ENCODE measurements around the gene E2F7. TPM values are rescaled to one million over a fixed set of nuclear protein-coding genes. Genes with fewer than 3 reads are reported as not detected.

The E2F7 gene
- total RNA-seq, 2 donors from 2014 or later: 13.6 to 14.7 TPM

DNA sequence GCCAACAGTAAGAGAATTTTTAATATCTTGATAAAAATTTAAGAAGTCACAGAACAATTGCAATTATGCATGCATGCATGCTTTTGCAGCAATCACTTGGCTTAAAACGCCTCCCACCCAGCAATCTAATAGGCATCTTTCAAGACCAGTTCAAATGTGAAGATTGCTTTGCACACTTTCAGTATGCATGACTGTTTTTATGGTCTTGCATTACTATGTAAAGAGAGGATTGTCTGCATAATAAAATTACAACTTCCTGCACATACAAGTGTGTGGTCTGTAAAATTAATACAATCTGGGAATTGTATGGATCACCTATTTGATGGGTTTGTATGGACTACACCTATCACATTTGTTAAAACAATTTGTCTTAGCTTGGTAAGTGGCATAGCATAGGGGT, 48.8 kb downstream of the E2F7 start:
- Mint-ChIP-seq H3K27me3 (no peaks in the 10 kb centered on the region), H3K9me3 (no peaks in the 10 kb centered on the region), H3K4me1 (no peaks in the 10 kb centered on the region), H3K4me3 (no peak overlapping the region), H3K27ac (no peak overlapping the region), H3K36me3 (ENCODE audit: low read depth) (no peaks in the 10 kb centered on the region)
- no peak for ATAC-seq (replicated peaks)

DNA sequence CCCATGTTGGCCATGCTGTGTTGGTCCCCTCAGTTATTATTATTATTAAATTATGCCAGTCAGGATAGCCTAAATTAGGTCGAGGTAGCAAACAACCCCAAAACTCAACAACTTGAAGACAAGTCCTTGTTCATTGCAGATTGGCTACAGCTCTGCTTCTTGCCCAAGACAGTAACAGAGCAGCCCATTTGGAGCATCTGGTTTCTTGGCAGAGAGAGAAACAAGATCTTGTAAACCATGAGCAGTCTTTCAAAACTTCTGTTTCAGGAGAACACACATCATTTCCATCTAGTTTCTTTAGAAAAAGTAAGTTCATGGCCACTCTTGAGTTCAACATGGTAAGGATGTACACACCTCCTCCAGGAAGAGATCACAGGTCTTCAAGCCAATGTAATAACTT, 52.3 kb downstream of the E2F7 start:
- Mint-ChIP-seq H3K36me3 (ENCODE audit: low read depth) (no peaks in the 10 kb centered on the region), H3K4me1 (peaks cover 5% of the 10 kb centered on the region), H3K4me3 (no peak overlapping the region), H3K9me3 (no peaks in the 10 kb centered on the region), H3K27me3 (peaks cover 9% of the 10 kb centered on the region), H3K27ac (no peak overlapping the region)
- ATAC-seq (replicated peaks): no peak

DNA sequence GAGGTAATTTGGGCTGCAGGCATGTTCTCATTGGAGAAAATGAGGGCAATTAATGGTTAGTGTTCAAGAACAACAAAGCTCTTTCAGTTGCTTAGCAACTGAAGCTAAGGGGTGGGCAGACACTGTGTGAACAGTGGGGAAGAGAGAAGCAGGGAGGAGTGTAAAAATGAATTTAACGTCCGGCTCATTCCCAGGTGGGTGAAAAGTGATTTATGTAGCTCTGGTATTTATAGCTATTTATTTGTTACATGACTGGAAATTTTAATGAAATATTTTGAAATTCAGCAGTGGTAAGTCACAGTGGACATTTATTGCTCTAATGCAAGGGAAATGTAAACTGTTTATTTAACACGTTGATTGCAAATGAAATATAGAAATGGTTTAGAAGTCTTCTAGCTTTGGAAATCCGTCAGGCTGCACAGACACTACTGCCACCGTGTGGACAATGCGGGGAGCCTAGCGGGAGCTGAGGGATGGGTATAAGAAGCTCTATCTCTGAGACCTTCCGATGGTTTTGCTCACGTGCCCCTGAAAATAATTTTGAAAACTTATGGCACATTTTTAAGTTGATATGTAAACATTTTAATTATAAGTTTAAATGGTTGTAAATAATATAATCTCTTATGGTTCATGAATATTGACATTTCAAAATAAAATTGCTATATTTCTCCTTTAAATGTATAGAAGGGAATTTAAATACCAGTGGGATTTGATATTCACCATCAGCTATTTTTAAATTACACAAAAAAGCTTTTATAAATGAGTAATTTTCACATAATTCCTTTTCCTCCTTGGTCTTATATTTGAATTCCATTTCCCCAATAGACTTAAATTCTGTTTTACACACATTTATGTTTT, 54.4 kb downstream of the E2F7 start:
- Mint-ChIP-seq H3K9me3 (no peaks in the 10 kb centered on the region), H3K27ac (no peak overlapping the region), H3K36me3 (ENCODE audit: low read depth) (no peaks in the 10 kb centered on the region), H3K4me3 (no peak overlapping the region), H3K27me3 (peaks cover 14% of the 10 kb centered on the region), H3K4me1 (peaks cover 5% of the 10 kb centered on the region)
- ATAC-seq (replicated peaks): peak; percentile 73

DNA sequence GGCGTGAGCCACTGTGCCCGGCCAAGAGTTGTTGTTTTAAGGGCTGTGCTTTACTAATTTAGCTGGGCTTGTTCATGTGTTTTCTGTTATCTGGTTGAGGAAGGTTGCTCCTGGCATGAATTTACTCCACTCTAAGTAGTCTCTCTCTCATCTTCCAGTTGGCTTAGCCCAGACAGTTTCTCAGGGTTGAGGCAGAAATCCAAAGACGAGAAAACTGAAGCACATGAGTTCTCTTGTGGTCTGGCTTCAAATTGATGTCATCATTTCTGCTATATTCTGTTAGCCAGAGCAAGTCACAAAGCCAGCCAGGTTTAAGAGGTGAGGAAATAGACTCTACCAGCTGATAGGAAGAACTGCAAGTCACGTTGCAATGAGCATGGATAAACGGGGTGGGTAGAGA, 57.9 kb downstream of the E2F7 start:
- Mint-ChIP-seq H3K4me1 (peaks cover 5% of the 10 kb centered on the region), H3K27me3 (peaks cover 24% of the 10 kb centered on the region), H3K9me3 (no peaks in the 10 kb centered on the region), H3K27ac (no peak overlapping the region), H3K36me3 (ENCODE audit: low read depth) (no peaks in the 10 kb centered on the region), H3K4me3 (no peak overlapping the region)
- no peak for ATAC-seq (replicated peaks)

DNA sequence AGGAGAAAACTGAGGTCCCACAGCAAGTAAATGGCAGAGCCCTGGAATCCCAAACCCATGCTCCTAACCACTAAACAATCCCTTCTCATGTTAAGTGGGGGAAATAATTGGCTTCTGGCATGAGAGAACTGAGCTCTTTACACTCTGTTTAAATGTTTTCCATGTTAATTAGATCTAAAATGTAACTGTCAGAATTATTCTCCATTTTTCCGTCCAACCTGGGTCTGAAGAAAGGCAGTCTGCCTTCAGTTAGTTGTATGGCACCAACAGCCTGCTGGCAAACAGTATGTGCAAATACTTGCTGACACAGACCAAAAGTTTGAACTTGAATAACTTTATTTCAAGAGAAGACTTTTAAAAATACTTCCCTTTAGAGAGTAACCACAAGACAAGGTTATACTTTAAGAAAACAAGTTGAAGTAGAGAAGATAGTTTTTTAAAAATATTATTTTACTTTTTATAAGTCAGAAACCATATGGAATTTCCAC, 59.7 kb downstream of the E2F7 start:
- no peak for ATAC-seq (replicated peaks)
- Mint-ChIP-seq H3K4me1 (peaks cover 3% of the 10 kb centered on the region), H3K36me3 (ENCODE audit: low read depth) (no peaks in the 10 kb centered on the region), H3K4me3 (no peak overlapping the region), H3K9me3 (no peaks in the 10 kb centered on the region), H3K27ac (no peak overlapping the region), H3K27me3 (peaks cover 31% of the 10 kb centered on the region)

DNA sequence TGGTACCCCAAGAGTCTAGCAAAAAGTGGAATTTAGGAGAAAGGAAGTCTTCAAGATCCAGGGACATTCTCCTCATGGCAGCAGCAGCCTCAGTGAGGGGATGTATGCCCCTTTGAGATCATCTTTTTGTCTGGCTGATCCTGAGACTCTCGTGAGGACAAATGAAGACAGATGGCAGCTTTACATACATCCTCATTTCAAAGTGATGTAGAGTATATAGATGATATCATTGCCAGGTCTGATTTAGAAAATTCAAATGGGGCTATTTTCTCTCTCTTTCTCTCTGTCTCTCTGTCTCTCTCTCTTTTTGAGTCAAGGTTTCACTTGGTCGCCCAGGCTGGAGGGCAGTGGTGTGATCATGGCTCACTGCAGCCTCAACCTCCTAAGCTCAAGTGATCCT, 61.5 kb downstream of the E2F7 start:
- Mint-ChIP-seq H3K27ac (no peak overlapping the region), H3K4me3 (no peak overlapping the region), H3K9me3 (no peaks in the 10 kb centered on the region), H3K4me1 (no peaks in the 10 kb centered on the region), H3K36me3 (ENCODE audit: low read depth) (no peaks in the 10 kb centered on the region), H3K27me3 (peaks cover 30% of the 10 kb centered on the region)
- no peak for ATAC-seq (replicated peaks)

DNA sequence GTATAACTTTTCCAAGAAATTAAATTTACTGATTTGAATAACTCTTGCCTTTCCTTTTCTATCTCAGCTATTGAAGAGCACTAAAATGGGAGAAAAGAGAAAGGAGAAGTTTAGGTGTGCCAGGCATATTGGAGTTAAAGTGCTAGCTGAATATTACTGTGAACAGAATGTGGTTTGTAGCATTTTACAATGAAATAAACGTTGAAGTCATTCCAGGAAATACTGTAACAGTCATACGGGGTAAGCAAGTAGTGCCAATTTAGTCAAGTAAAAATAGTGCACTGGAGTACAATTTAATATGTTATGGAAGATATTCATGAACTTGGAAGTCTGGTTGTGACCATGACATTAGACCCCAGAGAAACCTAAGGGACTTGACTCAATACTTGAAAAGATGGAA, 62.1 kb downstream of the E2F7 start:
- Mint-ChIP-seq H3K27ac (no peak overlapping the region), H3K36me3 (ENCODE audit: low read depth) (no peaks in the 10 kb centered on the region), H3K27me3 (peaks cover 30% of the 10 kb centered on the region), H3K4me3 (no peak overlapping the region), H3K9me3 (no peaks in the 10 kb centered on the region), H3K4me1 (no peaks in the 10 kb centered on the region)
- ATAC-seq (replicated peaks): no peak

DNA sequence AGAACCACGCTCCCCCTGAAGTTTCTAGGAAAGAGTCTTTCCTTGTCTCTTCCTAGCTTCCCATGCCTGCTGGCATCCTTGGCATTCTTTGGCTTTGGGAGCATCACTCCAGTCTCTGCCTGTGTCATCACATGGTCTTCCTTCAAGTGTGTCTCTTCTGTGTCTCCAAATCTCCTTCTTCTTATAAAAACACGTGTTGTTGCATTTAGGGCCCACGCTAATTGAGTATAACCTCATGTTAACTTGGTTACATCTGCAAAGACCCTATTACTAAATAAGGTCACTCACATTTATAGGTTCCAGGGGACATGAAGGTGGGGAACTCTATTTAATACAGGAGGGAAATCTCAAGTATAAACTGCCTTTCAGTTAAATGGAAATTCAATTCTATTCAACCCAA, 63.0 kb downstream of the E2F7 start:
- Mint-ChIP-seq H3K36me3 (ENCODE audit: low read depth) (no peaks in the 10 kb centered on the region), H3K27me3 (peaks cover 26% of the 10 kb centered on the region), H3K9me3 (no peaks in the 10 kb centered on the region), H3K4me1 (no peaks in the 10 kb centered on the region), H3K4me3 (no peak overlapping the region), H3K27ac (no peak overlapping the region)
- ATAC-seq (replicated peaks): no peak

DNA sequence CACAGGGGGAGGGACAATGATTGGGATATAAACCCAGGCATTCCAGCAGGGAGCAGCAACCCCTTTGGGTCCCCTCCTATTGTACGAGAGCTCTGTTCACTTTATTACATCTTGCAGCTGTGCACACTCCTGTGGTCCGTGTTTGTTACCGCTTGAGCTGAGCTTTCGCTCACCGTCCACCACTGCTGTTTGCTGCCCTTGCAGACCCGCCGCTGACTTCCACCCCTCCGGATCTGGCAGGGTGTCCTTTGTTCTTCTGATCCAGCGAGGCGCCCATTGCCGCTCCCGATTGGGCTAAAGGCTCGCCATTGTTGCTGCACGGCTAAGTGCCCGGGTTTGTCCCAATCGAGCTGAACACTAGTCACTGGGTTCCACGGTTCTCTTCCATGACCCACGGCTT, 64.1 kb downstream of the E2F7 start:
- H3K4me1 Mint-ChIP-seq: no peaks in the 10 kb centered on the region
- no peak overlapping the region for H3K27ac Mint-ChIP-seq
- peaks cover 25% of the 10 kb centered on the region for H3K27me3 Mint-ChIP-seq
- ATAC-seq (replicated peaks): no peak
- H3K9me3 Mint-ChIP-seq: no peaks in the 10 kb centered on the region
- H3K36me3 Mint-ChIP-seq (ENCODE audit: low read depth): no peaks in the 10 kb centered on the region
- H3K4me3 Mint-ChIP-seq: no peak overlapping the region

DNA sequence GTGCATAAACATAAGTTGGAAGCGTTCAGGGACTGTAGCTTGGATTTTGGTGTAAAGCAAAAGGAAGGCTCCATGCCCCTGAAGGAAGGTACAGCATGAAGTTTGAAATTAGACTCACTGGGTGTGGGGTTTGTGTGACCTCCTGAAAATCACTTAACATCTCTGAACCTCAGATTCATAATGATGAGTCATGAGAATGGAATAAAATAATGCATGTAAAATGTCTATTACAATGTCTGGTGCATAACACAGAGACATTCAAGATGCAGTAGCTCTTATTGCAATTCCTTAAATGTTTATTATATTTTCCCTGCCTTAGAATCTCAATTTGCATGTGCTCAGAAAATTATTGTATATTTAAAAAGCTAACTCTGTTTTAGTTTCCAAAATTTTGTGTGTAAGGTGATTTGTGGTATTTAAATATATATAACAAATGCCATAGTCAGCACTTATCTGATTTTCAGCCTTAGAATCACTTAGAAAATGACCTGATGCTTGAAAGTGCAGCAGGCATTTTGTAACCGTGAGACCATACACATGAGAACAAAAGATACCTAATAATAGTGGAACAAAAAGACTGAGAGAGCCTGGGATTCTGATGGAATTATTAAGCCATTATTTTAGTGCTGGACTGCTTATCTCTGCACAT, 66.3 kb downstream of the E2F7 start:
- H3K27me3 Mint-ChIP-seq: peaks cover 20% of the 10 kb centered on the region
- H3K36me3 Mint-ChIP-seq (ENCODE audit: low read depth): no peaks in the 10 kb centered on the region
- H3K27ac Mint-ChIP-seq: no peak overlapping the region
- no peaks in the 10 kb centered on the region for H3K9me3 Mint-ChIP-seq
- no peak for ATAC-seq (replicated peaks)
- H3K4me1 Mint-ChIP-seq: no peaks in the 10 kb centered on the region
- H3K4me3 Mint-ChIP-seq: no peak overlapping the region

DNA sequence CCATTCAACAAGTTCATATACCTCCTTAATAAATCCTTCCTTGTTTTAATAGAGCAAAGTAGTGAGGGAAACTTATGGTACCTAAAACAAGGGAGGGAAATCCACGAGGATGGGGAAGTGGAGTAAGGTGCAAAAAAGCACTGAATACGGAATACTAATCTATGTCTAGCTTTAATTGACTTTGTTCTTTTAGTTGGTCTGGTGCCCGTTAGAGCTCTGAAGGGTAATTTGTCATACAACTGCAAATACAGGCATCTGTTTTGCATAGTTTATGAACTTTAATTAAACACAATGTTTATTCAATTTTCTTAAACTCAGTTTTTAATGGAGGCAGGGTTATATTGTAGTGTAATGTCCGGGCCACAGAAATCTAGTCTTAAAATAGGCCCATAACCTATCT, 67.0 kb downstream of the E2F7 start:
- no peaks in the 10 kb centered on the region for H3K9me3 Mint-ChIP-seq
- no peaks in the 10 kb centered on the region for H3K4me1 Mint-ChIP-seq
- H3K27ac Mint-ChIP-seq: no peak overlapping the region
- no peak for ATAC-seq (replicated peaks)
- no peak overlapping the region for H3K4me3 Mint-ChIP-seq
- H3K27me3 Mint-ChIP-seq: peaks cover 18% of the 10 kb centered on the region
- no peaks in the 10 kb centered on the region for H3K36me3 Mint-ChIP-seq (ENCODE audit: low read depth)

DNA sequence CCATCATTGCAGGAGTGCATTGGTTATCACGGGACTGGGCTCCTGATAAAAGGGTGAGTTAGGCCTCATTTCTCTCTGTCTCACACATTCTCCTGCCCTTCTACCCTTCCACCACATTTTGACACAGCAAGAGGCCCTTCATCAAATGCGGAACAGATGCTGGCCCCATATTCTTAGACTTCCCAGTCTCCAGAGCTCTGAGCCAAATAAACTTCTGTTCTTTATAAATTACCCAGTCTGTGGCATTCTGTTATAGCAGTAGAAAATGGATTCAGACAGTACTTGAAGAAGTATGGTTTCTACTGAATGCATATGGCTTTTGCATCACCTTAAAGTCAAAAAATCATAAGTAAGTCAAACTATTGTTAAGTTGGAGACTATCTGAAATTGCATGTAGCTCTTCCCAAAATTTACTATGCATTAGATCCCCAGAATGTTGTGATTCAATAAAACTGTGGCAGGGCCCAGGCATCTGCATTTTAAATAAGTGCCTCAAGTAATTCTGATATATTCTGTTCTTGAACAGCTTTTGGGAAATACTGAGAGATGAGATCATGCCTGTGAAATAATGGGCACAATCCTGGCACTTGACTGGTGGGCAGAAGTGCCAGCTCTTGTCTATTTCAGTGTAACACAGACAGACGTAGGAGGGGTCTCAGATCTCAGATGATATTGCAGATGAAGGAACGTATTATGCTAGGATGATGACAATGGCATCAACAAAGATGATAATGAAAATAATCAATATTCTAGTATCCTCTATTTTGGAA, 68.2 kb downstream of the E2F7 start:
- no peak overlapping the region for H3K4me3 Mint-ChIP-seq
- H3K4me1 Mint-ChIP-seq: no peaks in the 10 kb centered on the region
- H3K27me3 Mint-ChIP-seq: peaks cover 14% of the 10 kb centered on the region
- no peak overlapping the region for H3K27ac Mint-ChIP-seq
- ATAC-seq (replicated peaks): no peak
- no peaks in the 10 kb centered on the region for H3K36me3 Mint-ChIP-seq (ENCODE audit: low read depth)
- H3K9me3 Mint-ChIP-seq: no peaks in the 10 kb centered on the region

DNA sequence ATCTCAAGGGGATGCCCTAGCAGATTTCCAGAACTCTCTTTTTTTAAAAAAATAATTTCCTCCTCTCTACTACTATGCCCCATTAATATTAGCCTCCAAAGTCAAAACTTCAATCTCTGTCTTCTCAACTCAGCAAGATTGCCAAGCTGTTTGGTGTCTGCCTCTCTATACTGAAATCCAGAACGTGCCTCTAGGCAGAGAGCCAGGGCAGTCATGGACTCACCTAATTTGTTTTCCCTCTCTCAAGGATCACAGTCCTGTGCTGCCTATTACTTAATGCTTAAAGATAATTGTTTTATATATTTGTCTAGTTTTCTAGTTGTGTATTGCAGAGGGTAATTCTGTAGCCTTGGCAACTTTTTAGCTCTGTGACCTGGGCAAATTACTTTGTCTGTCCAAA, 74.7 kb downstream of the E2F7 start:
- Mint-ChIP-seq H3K27ac (no peak overlapping the region), H3K36me3 (ENCODE audit: low read depth) (no peaks in the 10 kb centered on the region), H3K9me3 (no peaks in the 10 kb centered on the region), H3K27me3 (peaks cover 19% of the 10 kb centered on the region), H3K4me1 (no peaks in the 10 kb centered on the region), H3K4me3 (no peak overlapping the region)
- ATAC-seq (replicated peaks): no peak

DNA sequence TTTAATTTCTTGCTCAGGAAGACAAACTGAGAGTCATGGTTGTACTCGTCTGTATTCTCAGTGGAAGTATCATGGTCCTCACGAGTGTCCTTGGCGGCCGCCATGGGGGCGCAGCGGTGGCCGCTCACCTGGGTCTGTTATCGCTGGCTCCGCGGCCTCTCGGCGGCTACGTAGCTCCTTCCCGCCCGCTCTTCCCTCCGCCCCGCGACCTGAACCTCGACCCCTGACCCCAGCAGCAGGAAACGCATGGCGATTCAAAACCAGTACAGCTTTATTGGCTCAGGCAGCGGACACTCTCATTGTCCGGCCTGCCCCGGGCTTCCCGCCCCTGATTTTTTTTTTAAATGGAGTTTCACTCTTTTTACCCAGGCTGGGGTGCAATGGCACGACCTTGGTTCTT, 80.8 kb downstream of the E2F7 start:
- peaks cover 14% of the 10 kb centered on the region for H3K9me3 Mint-ChIP-seq

DNA sequence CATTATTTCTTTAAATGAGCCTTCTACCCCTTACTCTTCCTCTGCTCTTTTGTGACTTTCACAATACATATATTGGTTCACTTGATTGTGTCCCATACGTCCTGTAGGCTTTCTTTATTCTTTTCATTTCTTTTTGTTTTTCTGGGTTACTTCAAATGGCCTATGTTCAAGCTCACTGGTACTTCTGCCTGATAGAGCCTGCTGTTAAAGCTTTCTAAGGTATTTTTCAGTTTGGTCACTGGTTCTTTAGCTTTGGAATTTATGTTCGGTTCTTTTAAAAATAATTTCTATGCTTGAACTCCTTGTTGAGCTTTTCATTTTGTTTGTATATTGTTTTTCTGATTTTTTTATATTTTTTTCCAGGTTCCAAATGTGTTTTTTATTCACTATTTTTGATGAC, 81.9 kb downstream of the E2F7 start:
- ATAC-seq (replicated peaks): no peak
- H3K27me3 Mint-ChIP-seq: peaks cover 22% of the 10 kb centered on the region
- H3K27ac Mint-ChIP-seq: no peak overlapping the region
- H3K4me1 Mint-ChIP-seq: no peaks in the 10 kb centered on the region
- H3K9me3 Mint-ChIP-seq: peaks cover 14% of the 10 kb centered on the region
- H3K36me3 Mint-ChIP-seq (ENCODE audit: low read depth): no peaks in the 10 kb centered on the region
- no peak overlapping the region for H3K4me3 Mint-ChIP-seq

More for the DNA sequence above, 80.8 kb downstream of the E2F7 start:
- no peak for ATAC-seq (replicated peaks)
- Mint-ChIP-seq H3K4me3 (no peak overlapping the region), H3K27me3 (peaks cover 23% of the 10 kb centered on the region), H3K36me3 (ENCODE audit: low read depth) (no peaks in the 10 kb centered on the region), H3K4me1 (no peaks in the 10 kb centered on the region), H3K27ac (no peak overlapping the region)

All from activated T-helper 17 cell treated with anti-CD3 and anti-CD28 coated beads, Interleukin-2, amount 50 U/mL, for 72 hours (primary cell).